HepG2 (cell line): ENCODE results near the gene TPRN. TPM values are rescaled to one million over a fixed set of nuclear protein-coding genes. Genes with fewer than 3 reads are reported as not detected.

ENCODE experiments used
- AKNA ChIP-seq: sonication (generic); formaldehyde crosslinking; IDR thresholded peaks from 2 replicates; pipeline ENCODE4 v1.4.0; 2020; ENCODE audit warnings: missing genetic modification reagents, borderline replicate concordance
- FOXP1 ChIP-seq, 2 experiments: fragments of 450-650 bp in 1 of 2; IDR thresholded peaks; 2 replicates each; pipeline ENCODE4 v1.6.1; 2017 to 2018; ENCODE audit warnings: antibody characterized with exemption in 1 of 2
- GPN1 ChIP-seq: sonication (generic); formaldehyde crosslinking; IDR thresholded peaks from 2 replicates; pipeline ENCODE4 v1.5.1; 2020; ENCODE audit warnings: missing genetic modification reagents, borderline replicate concordance
- HOXD1 ChIP-seq: sonication (generic); formaldehyde crosslinking; IDR thresholded peaks from 2 replicates; pipeline ENCODE4 v1.5.0; 2020; ENCODE audit warnings: missing genetic modification reagents
- MYC ChIP-seq: sonication (generic); formaldehyde crosslinking; IDR thresholded peaks from 2 replicates; pipeline ENCODE4 v1.9.0; 2021; ENCODE audit warnings: missing genetic modification reagents, borderline replicate concordance
- PHF5A ChIP-seq: IDR thresholded peaks from one replicate; pipeline ENCODE4 v1.6.1; 2018; ENCODE audit warnings: low read depth, missing genetic modification reagents; ENCODE audit not compliant: unreplicated experiment
- ZNF143 ChIP-seq: sonication (generic); formaldehyde crosslinking; IDR thresholded peaks from 2 replicates; pipeline ENCODE4 v1.4.0; 2020; ENCODE audit warnings: missing genetic modification reagents
- ZNF224 ChIP-seq: sonication (generic); formaldehyde crosslinking; IDR thresholded peaks from 2 replicates; pipeline ENCODE4 v1.5.0; 2020; ENCODE audit warnings: mild to moderate bottlenecking, missing genetic modification reagents
- polyA plus RNA-seq, 8 experiments: library from polyadenylated mRNA; depleted of rRNA in 3 of 8; stranded (reverse) in 7 of 8; unstranded in 1 of 8; fragments of >200 nt; fragmentation: Illumina TruSeq in 4 of 8; extraction: Trizol in 4 of 8; gene quantifications; 2 replicates each; pipeline versions ENCODE4 v1.2.1 to v1.2.3, GENCODE V29; 2011 to 2016; ENCODE audit warnings: low read depth in 4 of 8, missing spikeins in 1 of 8, mixed read lengths in 1 of 8; ENCODE audit not compliant: insufficient read depth in 1 of 8
- total RNA-seq, 5 experiments: library from RNA; depleted of rRNA; stranded (reverse); fragments of >200 nt; fragmentation: Illumina TruSeq; extraction: Trizol; gene quantifications; 2 replicates each; pipeline ENCODE4 v1.2.3, GENCODE V29; 2016; ENCODE audit warnings: low read depth in 1 of 5

The TPRN gene
- total and polyA plus RNA-seq, 2 of the 13 experiments (the other 11 are each of a cell fraction or from before 2014, with no cell fraction given), result 10.1 to 19.2 TPM

DNA sequence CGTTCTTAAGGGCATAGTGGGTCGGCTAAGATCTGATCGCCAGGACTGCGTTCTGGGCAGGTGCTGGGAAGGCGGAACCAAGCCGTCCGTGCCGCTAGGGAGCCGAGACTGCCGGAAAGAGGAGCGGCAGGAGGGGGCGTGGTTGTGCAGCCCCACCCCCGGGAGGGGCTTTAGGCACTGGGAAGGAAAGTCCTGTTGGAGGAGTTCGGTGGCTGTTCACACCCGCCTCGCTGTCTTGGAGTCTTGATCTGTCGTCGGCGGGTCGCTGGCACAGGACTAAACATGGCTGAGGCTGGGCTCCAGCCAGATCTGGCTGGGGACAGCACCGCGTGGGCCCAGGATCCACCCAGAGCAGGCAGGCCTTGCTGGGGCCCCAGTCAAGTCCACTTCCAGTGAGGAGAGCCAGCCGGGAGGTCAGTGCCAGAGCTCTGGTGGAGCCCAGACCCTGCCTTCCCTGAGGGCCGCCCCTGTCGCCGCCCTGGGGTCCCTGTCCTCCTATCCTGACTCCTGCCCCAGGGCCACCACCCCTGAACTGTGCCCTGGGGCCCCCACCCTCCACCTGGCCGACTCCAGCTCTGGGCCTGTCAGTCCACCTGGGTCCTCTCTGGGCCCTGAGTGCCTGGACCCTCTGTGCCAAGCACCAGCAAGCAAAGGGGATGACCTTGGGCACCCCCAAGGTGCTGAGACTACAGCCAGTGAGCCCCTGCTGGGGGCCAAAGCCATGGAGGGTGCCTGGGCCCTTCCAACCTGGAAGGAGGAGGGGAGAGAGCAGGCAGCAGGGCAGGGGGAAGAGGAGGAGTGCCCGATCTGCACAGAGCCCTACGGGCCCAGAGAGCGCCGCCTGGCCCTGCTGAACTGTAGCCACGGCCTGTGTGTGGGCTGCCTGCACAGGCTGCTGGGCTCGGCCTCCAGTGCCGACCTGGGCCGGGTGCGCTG lies 17.0 kb upstream of the TPRN start (continued):
- no peak for TF ChIP-seq AKNA (CRISPR knock-in tag)
- 0 out of 2 replicates have a peak, but pooled peaks have one; percentile 33 for TF ChIP-seq ZNF224 (CRISPR knock-in tag)
- TF ChIP-seq MYC (CRISPR knock-in tag), result peak; percentile 33; the same call in 1 of the 2 replicates
- no peak for TF ChIP-seq GPN1
- no peak; the same call in 1 of the 2 replicates for TF ChIP-seq HOXD1
- TF ChIP-seq ZNF143 (CRISPR knock-in tag), result 0 out of 2 replicates have a peak, but pooled peaks have one; percentile 16
- TF ChIP-seq PHF5A (CRISPR knock-in tag), result no peak
- no peak for TF ChIP-seq FOXP1 (IDR thresholded peaks at IDR 0.05)
- no peak for TF ChIP-seq FOXP1 (CRISPR knock-in tag; IDR thresholded peaks at IDR 0.05)
